ENCODE data around the gene ZNF76.

Gene ZNF76

DNA sequence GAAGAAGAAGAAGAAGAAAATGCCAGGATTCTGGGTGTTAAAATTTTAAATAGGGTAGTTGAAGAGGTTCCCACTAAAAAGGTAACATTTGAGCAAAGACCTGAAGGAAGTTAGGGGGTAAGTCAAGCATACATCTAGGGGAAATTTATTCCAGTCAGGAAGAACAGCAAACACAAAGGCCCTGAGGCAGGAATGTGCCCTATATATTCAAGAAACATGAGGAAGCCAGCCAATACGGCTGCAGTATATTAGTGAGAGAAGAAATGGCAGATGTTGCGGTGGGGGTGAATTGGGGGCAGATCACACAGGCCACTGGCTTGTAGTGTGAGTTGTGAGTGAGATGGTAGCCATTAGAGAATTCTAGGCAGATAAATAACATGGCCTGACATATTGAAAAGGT lies 6.0 kb downstream of the ZNF76 start:
- no peak for DNase-seq

DNA sequence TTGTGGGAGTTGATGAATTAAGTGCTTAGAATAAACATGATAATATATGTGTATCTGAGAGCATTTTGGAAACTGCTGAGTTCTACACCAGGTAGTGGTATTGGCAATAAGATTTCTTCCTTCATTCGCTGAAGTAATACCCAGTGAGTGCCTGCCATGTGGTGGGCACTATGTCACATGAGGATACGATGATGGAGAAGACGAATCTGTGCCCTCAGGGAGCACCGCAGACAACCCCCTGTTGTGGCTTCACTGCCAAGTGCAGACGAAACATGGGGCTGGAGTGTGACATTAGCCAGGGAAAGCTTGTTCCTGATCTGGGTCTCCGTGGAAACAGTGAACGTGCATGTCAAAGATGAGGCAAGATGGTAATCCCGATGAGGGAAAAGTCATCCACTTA lies 7.9 kb downstream of the ZNF76 start:
- no peak for DNase-seq

DNA sequence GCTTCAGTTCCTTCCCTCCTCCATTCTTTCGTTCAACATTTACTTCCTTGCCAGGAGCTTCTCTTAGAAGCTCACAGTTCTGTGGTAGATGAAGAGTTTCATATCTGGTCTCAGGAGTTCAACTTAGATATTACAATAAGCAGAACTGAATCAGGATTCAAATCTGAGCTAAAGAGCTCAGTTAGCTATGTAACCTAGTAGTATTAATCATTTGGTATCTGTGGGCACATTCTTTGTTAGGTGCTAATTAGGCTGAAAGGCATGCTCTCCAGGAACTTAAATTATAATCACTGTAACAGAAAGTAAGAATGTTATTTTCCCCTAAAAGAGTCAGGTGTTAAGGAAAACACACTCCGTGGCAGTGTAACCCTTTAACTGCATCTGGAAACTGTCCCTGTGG lies 8.4 kb downstream of the ZNF76 start:
- no peak for DNase-seq

DNA sequence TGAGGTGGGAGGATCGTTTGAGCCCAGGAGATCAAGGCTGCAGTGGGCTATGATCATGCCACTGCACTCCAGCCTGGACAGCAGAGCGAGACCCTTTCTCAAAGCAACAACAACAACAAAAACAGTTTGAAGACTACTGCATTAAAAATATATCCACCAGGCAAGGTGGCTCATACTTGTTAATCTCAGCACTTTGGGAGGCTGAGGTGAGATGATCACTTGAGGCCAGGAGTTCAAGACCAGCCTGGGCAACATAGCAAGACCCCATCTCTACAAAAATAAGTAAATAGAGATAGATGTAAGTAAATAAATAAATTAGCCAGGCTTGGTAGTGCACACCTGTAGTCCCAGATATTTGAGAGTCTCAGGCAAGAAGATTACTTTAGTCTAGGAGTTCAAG lies 12.5 kb downstream of the ZNF76 start:
- DNase-seq = no peak

DNA sequence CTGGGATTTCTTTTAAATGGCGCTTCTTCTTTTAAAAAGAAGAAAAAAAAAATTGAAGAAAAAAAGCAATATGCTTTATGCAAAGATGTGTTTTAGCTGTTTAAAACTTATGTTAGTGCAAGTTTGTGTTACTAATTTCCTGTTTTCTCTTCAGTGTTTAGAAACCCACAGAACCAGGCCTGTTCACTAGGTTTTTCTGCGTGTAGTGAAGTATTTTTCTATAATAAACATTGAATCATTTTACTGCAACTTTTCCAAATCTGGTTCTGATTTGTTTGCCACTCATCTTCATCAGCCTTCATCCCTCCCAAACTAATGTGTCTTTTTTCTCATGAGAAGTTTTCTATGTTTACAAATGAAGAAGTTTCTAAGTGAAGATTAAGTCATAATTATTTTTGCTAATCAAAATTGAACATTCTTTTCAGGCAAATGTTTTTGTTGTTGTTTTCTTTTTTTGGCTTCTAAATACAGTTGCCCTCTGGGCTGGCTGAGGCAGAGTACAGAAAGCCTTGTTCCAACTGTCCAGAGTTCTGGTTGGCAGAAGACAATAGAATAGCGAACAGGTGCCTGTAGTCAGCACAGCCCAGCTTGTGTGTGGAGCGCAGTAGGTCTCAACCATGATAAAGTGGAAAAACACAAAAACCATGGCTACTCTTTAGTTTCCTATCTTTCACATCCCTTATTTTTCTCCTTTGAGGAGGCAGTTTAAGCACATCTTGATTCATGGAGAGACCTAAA lies 14.5 kb downstream of the ZNF76 start:
- DNase-seq = no peak

DNA sequence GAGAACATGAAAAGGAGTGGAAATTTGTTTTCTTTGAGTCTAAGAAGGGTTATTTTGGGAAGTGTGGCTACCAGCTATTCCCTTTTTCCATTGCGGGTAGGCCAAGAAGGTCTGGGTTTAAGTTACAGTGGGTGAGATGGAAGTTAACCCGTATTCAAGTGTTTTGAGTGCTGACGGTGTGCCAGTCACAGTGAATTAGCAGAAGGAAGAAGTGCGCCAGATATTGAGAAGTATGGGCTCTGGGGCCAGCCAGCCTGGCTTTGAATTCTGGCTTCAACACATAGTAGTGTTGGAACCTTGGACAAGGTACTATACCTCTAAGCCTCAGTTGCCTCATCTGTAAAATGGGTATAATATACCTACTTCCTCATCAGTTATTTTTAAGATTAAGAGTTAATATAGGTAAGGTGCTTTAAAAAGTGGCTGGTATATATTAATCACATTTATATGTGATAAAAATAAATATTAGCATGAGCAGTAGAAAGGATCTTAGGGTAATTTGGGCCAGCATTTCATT lies 16.3 kb downstream of the ZNF76 start:
- no peak for DNase-seq

DNA sequence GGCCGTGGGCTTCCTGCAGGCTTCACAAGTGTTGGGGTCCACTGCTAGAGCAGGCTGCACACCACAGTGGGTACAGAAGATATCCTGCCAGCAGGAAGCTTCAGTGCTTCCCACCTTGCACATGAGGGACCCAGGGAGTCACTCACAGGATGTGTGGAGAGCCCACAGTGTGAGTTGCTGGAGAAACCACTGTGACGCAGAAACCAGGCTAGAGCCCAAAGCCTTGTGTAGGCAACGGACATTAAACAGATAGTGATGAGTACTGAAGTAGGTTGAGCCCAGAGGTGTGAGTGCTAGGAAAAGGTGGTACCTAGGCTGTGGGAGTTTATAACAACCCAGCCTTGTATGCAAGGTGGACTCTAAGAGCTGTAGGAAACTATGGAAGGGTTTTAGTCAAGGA lies 19.2 kb downstream of the ZNF76 start:
- no peak for DNase-seq

DNA sequence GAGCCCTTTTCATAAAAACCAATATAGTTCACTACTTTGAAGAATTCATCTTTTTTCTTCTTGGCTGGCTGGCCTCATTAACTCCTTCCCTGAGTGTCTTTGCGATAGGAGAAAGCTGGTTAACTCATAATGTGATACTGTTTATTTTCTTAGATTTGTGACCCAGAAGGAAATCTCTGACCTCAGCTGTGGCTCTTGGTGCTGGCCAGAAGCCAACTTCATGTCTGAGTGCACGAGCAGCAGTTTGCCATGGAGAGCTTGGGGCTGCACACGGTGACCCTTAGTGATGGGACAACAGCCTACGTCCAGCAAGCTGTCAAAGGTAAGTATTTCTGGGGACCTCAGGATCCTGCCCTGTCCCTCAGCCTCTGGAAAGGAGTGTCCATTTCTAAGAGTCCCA lies 21.4 kb downstream of the ZNF76 start:
- DNase-seq = no peak

DNA sequence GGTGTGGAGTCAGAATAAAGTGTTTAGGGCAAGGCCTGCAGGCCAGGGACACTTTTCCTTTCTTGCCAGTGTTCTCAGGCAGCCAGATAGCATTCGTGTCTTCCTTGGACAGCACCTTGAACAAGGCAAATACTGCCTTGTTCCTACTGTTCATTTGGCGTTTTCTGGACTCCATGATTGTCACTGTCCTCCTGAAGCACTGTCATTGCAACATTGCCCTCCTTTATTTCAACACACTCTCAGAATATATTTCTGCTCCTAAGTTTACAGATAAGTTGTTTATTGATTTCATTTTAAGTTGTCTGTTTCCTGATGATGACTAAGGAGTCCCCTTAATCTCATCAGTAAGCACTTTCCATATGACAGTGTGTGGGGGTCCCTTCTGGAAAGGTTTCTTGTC lies 22.9 kb downstream of the ZNF76 start:
- no peak for DNase-seq

DNA sequence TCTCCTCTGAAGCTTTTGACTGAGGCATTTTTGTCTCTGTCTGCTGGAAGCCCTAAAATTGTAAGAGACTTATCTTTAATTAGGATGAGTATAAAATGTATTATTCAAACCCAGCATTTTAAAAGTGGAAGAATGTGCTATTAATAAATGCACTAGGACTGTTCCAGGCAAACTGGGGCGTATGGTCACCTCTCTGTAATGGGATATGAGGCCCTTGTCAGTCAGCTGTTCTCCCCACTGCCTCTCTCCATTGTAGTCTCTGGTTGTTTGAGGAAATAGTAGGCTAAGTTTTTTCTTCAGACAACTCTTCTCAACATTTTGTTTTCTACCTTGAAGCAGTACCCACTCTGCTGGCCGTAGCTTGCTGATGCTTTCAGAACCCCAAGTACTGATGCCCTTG lies 23.8 kb downstream of the ZNF76 start:
- DNase-seq = no peak

DNA sequence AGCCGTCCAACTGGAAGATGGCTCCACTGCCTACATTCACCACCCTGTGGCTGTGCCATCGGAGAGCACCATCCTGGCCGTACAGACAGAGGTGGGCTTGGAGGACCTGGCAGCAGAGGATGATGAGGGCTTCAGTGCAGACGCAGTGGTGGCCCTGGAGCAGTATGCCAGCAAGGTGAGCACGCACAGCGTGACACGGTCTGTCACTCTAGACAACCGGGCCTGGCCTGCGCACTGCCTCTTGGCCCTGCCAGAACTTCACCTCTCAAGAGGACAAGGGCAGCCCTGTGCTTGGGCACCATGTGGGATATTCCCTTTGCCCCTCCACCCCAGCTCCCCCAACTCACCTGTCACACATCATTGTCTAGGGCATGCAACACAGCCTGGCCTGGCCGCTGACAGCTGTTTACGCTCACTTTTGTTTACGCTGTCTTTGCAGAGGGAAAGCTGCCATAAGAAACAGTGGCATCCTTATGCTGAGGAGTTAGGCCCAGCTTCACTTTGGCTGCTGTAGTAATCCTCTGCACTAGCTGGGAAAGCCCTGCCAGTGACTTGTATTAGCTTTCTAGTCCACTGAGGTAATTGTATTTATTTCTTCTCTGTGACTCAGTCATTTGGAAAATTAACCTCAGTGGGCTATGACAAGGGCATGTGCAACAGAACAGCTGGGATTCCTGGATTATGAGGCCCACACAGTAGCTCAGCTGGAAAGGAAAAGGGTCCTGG lies 28.3 kb downstream of the ZNF76 start:
- DNase-seq = no peak

DNA sequence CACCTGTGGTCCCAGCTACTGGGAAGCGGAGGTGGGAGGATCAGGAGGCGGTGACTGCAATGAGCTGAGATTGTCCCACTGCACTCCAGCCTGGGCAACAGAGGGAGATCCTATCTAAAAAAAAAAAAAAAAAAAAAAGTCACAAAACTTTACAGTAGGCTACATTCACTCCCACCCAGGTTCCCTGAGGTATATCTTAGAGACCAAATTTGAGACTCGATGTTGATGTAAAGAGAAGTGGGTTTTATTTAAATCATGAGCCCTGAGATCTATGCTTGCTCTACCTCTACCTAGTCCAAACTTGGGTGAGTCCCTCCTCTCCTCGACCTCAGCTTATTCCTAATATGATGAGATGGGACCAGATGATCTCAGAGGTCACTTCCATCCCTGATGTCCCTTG lies 29.3 kb downstream of the ZNF76 start:
- no peak for DNase-seq

DNA sequence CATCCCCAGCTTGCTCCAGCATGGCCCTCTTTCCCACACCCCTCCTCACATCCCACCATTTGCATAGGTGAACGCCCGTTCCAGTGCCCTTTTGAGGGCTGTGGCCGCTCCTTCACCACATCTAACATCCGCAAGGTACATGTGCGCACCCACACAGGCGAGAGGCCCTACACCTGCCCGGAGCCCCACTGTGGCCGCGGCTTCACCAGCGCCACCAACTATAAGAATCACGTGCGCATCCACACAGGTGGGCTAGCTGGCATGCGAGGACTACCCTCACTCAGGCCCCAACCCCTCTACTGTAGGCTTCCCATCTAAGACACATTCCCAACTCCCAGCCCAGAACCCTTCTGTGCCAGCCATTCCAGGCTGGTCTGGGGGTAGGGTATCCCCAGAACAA lies 32.0 kb downstream of the ZNF76 start:
- no peak for DNase-seq

DNA sequence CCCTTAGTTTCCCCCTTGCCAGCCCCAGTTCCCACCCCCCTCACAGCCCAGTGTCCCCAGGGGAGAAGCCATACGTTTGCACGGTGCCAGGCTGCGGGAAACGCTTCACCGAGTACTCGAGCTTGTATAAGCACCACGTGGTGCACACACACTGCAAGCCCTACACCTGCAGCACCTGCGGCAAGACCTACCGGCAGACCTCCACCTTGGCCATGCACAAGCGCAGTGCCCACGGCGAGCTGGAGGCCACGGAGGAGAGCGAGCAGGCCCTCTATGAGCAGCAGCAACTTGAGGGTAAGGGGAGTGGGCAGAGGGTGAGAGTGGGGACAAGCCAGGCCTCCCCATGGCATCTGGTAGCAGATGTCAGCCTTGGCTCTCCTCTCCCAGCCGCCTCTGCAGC lies 33.0 kb downstream of the ZNF76 start:
- DNase-seq = no peak

DNA sequence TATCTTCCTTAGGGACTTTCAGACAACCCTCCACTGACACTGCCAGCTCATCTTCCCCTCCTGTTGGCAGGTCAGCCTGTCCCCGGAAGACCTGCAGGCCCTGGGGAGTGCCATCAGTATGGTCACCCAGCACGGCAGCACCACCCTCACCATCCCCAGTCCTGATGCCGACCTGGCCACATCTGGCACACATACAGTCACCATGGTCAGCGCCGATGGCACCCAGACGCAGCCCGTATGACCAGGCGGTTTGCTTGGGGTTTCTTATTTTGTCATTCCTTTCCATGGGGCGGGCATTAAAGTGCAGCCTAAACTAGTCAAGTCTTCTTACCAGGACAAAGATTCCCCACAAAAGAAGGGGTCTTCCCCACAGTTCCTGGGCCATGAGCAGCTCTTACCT lies 34.1 kb downstream of the ZNF76 start:
- DNase-seq = no peak

DNA sequence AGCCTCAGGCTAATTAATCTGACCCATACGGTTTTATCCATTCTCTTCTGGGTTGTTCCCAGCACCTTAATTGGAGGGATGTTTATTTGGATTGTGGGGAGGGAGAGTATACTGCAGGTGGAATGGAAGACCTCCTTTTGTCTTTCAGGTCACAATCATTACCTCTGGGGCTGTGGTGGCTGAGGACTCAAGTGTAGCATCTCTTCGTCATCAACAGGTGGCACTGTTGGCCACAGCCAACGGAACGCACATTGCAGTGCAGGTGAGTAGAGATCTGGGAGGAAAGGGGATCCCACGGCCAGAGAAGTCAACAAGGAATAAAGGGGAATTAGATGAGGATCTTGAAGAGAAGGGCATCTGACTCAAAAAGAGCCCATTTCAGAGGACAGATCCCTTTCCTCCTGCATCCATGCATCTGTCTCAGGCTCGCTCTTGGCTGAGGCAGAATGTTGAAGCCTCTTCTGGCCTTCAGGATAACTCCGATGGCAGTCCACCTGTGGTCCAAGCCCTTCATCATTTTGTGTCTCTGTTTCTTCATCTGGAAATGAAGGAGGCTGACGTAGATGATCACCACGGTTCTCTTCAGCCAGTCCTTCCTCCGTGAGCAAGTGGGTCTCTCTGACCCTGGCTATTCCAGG lies 34.9 kb downstream of the ZNF76 start:
- DNase-seq = no peak

DNA sequence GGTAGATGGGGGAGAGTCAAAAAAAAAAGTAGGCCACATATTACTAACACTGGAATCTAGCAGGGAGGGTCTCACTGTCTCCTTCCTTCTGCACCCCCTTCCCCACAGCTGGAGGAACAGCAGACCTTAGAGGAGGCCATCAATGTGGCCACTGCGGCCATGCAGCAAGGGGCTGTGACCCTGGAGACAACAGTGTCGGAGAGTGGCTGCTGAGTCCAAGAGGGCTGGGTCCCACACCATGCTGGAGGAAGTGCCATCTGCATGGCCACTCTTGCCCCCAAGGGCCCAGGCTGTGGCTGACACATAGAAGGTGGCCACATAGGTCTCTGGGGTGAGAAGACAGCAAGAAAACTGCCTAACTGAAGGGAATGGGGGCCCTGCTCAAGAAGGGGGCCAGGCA lies 35.5 kb downstream of the ZNF76 start:
- no peak for DNase-seq

DNA sequence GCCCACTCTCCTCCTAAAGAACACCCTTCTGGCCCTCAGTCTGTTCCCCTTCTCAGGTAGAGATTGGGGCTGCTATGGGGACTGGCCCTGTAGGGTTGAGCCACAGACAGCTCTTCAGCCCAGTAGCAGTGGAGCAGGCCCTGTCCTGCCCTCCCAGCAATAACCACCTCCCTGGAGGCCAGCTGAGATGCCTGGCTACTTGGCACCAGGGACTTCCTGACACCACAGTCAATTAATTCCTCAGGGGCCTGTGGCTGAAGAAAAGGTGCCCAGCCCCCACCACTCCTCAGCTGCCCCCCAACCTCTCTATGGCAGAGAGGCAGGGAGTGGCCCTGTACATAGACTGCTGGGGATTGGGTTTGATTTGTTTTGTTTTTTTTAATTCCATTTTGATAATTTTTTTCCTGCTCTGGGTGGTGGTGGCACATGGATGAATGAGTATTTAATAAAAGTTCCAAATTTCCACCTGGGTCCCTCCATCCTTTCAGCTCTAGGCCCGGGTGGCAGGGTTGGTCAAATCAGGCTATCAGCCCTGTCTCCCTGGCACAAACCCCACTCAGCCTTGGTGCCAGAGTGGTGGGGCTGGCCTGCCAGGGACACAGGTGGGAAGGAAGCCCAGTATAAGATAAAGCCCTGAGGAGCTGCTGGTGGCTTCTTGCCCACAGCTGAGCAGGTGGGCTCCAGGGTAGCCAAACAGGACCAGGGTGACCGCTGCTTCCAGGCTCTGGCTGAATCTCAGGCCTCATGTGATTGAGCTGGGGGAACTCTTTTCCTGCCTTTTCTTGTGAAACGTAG lies 36.2 kb downstream of the ZNF76 start:
- no peak for DNase-seq

DNA sequence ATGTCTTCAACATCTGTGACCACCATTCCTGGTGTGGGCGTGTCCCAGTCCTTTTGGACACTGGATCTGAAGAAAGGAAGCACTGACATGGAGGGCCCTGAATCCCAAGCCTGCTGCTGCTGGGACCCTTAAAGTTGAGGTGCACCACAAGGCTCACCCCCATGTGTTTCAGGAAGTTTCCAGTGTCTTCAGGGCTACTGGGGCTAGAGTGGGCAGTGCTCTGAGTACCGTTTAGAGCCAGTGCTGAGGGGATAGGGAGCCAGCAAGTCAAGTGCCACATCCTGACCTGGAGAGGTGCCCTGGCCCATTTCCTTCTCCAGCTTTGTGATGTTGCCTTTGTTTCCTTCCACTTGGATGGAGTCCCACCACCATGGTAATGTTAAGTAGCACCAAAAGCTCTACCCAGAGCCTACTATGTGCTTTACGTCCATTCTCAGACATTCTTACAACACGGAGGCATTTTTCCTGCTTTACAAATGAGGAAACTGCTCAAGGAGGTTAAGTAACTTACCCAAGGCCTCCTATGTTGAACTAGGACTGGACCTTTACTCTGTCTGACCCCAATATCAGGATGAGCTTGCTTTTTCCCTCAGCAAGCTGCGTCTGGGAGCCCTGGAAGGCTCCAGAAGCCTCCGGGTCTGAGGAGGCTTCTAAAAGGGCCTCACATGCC lies 37.5 kb downstream of the ZNF76 start:
- no peak for DNase-seq

DNA sequence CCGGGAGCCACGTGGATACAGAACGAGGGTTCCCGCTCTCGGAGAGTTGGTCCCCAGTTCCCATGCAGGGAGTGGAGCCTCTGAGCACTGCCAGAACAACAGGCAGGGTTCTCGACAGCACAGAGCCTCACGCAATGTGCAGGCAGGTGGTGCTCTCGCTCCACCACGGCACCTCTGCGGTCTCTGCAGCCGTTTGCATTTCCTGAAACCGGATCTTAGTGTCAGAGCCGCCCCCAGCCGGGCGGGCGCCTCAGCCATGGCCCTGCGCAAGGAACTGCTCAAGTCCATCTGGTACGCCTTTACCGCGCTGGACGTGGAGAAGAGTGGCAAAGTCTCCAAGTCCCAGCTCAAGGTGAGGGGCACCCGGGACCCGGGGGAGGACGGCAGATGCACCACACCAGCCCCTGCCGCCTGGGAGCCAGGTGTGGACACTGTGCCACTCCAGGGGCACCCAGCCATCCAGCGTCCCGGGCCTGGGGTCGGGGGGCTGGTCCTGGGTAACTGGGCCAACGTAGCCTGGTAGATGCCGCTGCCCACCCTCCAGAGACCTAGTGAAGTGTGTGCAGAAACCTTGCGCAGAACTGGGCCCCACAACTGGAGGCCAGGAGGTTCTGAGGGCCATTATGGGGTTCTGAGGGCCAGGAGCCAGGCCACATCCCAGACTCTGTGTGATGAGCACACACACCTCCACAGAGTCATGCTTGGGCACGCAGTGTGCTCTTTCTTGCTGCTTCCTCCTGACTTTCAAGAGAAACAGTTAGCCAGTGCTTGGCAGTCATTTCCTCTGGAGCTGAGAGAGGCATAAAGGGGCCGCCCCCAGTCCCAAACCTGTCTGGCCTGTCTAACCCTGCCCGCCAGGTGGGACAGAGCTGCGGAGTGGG lies 38.3 kb downstream of the ZNF76 start, which contains the start of gene DEF6:
Gene DEF6 (plus strand): TSS at position 218 of the 881 bp plus-strand sequence. CDS start 39 bp downstream, at position 257.
- peak; percentile 66 for DNase-seq

DNA sequence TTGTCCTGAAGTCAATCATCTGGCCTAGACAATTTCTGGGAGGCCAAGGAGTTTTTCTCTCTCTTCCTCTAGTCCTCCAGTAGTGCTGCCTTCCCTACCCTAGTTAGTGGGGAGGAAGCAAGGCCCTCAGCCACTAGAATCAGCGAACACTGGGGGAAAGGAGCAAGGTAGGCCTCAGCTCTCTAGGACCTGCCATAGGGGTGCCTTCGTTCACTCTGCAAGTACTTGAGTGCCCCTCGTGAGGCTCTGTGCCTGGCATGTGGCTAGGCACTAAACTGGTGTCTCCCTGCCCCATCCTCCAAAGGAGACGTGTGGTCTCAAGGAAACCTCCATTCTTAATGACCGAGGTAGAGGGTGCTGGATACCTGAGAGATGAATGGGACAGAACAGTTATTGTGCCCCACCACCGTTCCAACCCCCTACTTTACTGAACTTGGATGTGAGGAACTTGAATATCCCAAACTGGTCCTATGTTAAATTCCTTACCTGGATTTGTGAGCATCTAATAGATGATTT lies 39.1 kb downstream of the ZNF76 start:
- DNase-seq = no peak
